IPS DF 19.7 (cell line): ENCODE data around the gene ATG10.
A peak's percentile ranks its signal among the peaks of the same experiment; 100 is the strongest.
"Not testable (repeated sequence)": the region's sequence is repeated elsewhere in the genome, so short reads cannot be mapped to it uniquely, and the experiment has no call there.

Experiments used
- DNase-seq: peaks from one replicate; pipeline ENCODE4 v3.0.0-alpha.2; 2013; ENCODE audit warnings: low read depth, low spot score

Gene ATG10

GRCh38 chr5:81971712-81972491 lies at the start of gene ATG10:
ATG10 (plus strand) TSS chr5:81972023; CDS start chr5:81987571, 15,548 bp downstream.
- DNase-seq, result peak; percentile 57

DNA sequence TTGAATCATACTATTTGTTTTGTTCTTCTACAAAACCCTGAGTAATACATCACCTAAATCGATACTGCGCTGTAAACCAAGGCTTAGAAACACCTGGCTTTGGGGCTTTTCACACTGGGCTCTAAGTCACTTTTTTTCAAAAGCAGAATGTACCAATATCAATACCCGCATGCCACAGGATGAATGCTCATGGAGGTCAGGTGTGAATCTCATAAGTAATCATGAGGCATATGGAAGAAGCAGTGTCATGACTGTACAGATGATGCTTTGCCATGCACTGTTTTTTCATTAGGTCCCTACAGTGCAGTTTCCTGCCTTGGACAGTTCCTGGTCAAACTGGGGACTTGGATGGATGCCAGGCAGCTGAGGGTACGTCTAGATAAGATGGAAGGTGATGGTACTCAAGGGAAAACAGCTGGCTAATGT lies 49.0 kb upstream of the ATG10 start:
- no peak for DNase-seq

- DNase-seq, result no peak
Observed at GRCh38 chr5:81924442-81924841, 47.4 kb upstream of the ATG10 start.

- no peak for DNase-seq
Observed at GRCh38 chr5:81925009-81925408, 46.8 kb upstream of the ATG10 start.

DNA sequence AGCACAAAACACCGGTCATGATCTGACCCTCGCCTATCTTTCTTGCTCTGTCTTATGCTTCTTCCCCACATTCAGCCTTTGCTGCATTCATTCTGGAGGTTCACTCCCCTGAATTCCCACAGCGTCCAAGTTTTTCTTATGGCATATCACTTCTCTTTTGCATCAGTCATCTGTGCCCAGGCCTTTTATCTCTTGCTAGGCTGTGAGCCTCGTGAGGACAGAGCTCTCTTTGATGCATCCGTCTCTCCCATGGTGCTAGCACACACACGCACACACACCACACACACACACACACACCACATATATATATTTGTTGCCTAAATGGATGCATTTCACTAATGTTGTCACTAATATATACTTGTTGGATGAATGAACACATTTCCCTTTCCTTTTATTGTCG lies 45.8 kb upstream of the ATG10 start:
- DNase-seq, result no peak

- no peak for DNase-seq
Observed at GRCh38 chr5:81936066-81936465, 35.8 kb upstream of the ATG10 start.

DNA sequence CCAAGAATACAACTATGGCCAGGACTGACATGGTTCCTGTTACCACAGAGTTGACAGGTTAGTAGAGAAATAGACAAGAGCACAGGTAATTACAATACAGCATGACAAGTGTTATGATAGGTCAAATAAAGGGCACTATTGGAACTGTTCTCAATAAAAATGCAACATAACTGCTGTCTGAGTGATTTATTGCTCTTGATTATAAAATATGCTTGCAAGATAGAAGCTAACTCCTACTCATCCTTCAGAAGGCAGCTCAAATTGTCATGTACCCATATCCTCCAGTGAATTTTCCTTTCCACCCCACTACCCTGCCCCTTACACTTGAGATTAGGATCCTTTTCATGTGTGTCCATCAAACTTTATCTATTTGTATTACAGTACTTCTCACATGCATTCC lies 35.1 kb upstream of the ATG10 start:
- no peak for DNase-seq

GRCh38 chr5:81942746-81943145 lies 29.1 kb upstream of the ATG10 start:
- DNase-seq, result no peak

GRCh38 chr5:81948349-81948748 lies 23.5 kb upstream of the ATG10 start:
- DNase-seq, result no peak

DNA sequence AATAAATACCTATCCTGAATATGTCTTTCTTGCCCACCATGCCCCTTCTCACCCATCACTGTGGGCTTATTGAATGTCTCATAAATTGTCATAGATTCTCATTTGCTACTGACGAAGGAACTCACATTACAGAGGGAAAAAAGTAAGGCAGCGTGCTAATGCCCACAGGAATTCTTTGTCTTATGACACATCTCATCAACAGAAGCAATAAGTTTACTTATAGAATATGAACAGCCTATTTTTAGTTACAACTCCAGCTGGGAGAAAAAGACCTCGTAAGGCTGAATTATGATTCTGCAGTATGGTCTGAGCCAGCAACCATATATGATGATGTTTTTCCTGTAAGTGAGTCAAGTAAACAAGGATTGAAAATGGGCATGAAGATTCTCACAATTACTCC lies 22.4 kb upstream of the ATG10 start:
- no peak for DNase-seq

GRCh38 chr5:81950996-81951395 lies 20.8 kb upstream of the ATG10 start:
- DNase-seq, result no peak

DNA sequence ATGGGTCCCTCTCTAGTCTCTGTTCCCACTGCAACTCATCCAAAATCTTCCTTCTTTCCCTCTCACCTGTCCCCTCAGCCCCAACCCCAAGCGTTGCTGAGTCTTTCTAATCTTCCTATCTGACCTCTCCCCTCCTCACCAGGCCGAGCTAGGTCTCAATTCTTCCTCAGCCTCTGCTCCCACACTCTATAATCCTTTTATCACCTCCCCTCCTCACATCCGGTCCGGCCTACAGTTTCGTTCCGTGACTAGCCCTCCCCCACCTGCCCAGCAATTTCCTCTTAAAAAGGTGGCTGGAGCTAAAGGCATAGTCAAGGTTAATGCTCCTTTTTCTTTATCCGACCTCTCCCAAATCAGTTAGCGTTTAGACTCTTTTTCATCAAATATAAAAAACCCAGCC lies 17.0 kb upstream of the ATG10 start:
- DNase-seq, result not testable (repeated sequence)

DNA sequence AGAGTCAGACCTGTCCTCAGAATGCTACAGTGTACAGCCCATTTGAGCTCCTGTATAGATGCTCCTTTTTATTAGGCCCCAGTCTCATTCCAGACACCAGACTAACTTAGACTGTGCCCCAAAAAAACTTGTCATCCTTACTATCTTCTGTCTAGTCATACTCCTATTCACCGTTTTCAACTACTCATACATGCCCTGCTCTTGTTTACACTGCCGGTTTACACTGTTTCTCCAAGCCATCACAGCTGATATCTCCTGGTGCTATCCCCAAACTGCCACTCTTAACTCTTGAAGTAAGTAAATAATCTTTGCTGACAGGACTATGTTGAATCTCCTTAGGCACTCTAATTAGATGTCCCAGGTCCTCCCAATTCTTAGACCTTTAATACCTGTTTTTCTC lies 13.7 kb upstream of the ATG10 start:
- DNase-seq, result not testable (repeated sequence)

DNA sequence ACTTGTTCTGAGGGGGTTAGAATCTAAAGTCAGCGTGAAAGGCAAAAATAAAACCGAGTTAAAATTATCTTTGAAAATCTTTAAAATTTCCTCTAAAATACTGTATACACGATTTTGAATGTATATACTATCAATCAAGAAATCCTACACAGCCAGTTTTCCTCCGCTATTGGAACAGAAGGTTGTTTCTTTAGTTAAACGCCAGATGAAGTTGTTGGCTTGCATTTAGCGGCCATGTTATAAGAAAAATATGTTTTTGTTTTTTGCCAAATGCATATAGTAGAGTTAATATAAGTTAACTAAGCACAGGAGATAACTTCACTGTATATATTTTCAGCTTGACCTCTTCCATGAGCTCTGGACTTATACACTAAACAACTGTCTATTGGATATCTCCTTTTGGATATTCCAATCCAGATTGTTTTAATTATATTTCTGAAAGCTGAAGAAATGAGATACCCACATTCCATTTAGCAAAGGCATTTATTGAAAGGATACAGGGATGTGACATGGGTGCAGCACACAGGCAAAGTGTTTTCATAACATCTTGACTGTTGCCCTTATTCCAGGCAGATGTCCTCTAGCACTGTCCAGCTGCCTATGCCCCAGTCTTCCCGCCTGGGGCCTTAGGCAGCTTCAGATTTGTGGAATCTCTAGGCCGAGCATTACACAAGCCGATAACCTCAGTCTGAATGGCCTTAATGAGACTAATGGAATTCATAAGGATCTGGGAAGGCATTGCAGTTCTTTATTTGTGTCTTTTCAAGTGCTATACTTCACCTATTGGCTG lies 10.0 kb upstream of the ATG10 start:
- no peak for DNase-seq

- DNase-seq, result no peak
Observed at GRCh38 chr5:81963544-81963943, 8.3 kb upstream of the ATG10 start.

- DNase-seq, result no peak
Observed at GRCh38 chr5:81965524-81965923, 6.3 kb upstream of the ATG10 start.

- DNase-seq, result no peak
Observed at GRCh38 chr5:81969226-81969625, 2.6 kb upstream of the ATG10 start.

GRCh38 chr5:81969912-81970311 lies 1.9 kb upstream of the ATG10 start:
- DNase-seq, result no peak

DNA sequence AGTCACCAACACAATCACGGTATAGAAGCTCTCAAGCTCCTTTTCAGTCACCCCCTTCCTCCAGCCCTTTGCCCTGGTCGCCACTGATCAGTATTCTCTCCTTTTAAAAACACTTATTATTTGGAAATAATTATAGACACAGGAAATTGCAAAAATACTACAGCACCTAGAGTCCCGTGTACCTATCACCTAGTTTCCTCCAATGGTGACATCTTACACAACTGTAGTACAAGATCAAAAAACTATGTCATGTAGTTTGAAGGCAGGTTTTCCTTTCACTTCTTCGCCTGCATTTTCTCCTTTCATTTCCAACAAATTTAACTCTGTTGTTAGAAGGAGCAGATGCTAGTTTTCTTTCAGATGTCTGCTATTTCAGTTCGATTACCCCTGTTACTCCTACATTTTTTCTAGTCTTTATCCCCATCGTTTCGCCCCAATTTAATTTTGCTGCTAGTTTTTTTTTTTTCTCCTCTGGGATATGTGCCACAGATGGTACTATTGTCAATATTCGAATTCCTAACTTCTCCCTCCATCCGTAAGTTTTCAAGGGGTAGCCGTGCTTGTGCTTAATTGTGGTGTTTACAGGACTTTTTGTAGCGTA lies 612 bp upstream of the ATG10 start:
- no peak for DNase-seq

GRCh38 chr5:81972492-81972783 lies 615 bp downstream of the ATG10 start:
- no peak for DNase-seq

DNA sequence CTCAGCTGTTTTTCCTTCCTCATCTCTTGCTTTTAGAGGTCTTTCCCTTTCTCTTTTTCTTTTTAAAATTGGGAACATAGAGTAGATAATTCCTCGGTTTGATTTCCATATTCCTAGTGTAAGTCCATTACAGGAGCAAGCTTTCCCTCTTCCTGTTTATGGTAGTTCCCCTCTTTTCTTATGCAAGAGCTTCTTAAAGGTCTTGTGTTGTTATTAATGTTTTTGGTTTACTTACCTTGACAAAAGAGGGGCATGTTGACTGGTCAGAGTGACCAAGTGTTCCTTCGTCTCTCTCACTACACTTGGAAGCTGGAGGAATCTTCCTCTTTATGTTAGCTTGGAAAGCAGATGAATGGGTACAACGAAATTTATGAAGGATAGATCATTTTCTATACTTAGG lies 8.3 kb downstream of the ATG10 start:
- peak; percentile 25 for DNase-seq

DNA sequence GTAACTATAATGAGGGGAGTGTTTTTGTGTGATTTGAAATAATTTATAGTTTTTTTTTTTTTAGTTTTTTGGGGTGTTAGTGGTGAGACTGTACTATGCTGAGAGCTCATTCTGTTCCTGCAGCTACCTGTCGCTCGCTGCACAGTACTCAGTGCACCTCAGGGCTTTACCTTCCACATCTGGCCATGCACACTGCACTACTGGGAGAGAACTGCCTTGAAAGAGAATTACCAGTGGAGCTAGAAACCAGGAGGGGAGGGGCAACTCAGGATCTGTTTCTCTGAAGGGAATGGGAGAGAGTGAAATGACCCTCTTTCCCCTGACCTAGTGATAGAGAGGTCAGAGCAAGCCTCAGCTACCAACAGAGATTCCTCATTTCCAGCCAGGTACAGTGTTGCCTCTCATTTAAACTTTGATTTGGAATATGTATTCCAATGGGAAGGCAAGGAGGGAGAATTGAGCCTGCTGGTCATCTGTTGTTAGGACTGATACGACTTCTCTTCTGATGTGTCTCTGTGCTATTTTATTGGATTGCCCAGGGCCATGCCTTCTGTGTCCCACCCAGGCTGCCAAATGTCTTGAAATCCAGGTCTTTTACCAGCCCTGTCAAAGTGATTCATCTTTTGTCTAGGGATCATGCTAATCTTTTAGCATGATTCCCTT lies 8.9 kb downstream of the ATG10 start:
- DNase-seq, result peak; percentile 25
